Natural killer cell (primary cell): ENCODE data around the gene ZCCHC17. TPM values are rescaled to one million over a fixed set of nuclear protein-coding genes. Genes with fewer than 3 reads are reported as not detected.

ENCODE experiments used
- ATAC-seq, 3 donors: fragments of 150-1000 bp in 2 of 3; fragments of 200-7000 bp in 1 of 3; cut with Tn5 transposase; 1 replicate in 1 of 3; 2 replicates in 2 of 3; pipeline ENCODE4 v1.10.0; 2021; ENCODE audit warnings: mild to moderate bottlenecking in 2 of 3, moderate library complexity in 2 of 3
- DNase-seq, 2 donors: peaks; one replicate each; pipeline versions ENCODE4 v3.0.0 to v3.0.0-alpha.2; 2013 to 2021; ENCODE audit warnings: mixed read lengths in 1 of 2
- H3K27ac ChIP-seq: one replicate; pipeline ENCODE4 v1.5.1; 2013; ENCODE audit warnings: mild to moderate bottlenecking, low read length
- H3K27me3 ChIP-seq: one replicate; pipeline ENCODE4 v1.6.1; 2013; ENCODE audit warnings: low read length; ENCODE audit not compliant: control insufficient read depth, insufficient read depth
- H3K36me3 ChIP-seq: one replicate; pipeline ENCODE4 v1.6.1; 2013; ENCODE audit warnings: low read length; ENCODE audit not compliant: control insufficient read depth, insufficient read depth
- H3K4me1 ChIP-seq: one replicate; pipeline ENCODE4 v1.6.1; 2013; ENCODE audit warnings: low read length; ENCODE audit not compliant: control insufficient read depth, insufficient read depth
- H3K4me3 ChIP-seq: one replicate; pipeline ENCODE4 v1.5.1; 2013; ENCODE audit warnings: low read length
- H3K9me3 ChIP-seq: one replicate; pipeline ENCODE4 v1.6.1; 2013; ENCODE audit warnings: low read length; ENCODE audit not compliant: control insufficient read depth, insufficient read depth
- H3K27ac Mint-ChIP-seq, 2 donors: one replicate each; pipeline ENCODE4 v1.8.0; 2022; ENCODE audit warnings: mild to moderate bottlenecking in 2 of 2, mixed read lengths in 2 of 2, moderate library complexity in 1 of 2
- H3K27me3 Mint-ChIP-seq, 2 donors: one replicate each; pipeline ENCODE4 v1.8.0; 2022; ENCODE audit warnings: low read depth in 2 of 2, mixed read lengths in 2 of 2
- H3K36me3 Mint-ChIP-seq: one replicate; pipeline ENCODE4 v1.8.0; 2022; ENCODE audit warnings: mixed read lengths
- H3K4me1 Mint-ChIP-seq, 2 donors: one replicate each; pipeline ENCODE4 v1.8.0; 2022; ENCODE audit warnings: mixed read lengths in 2 of 2
- H3K4me3 Mint-ChIP-seq: one replicate; pipeline ENCODE4 v1.8.0; 2022; ENCODE audit warnings: mild to moderate bottlenecking, moderate library complexity, mixed read lengths
- H3K9me3 Mint-ChIP-seq, 2 donors: one replicate each; pipeline ENCODE4 v1.8.0; 2022; ENCODE audit warnings: mixed read lengths in 2 of 2
- CTCF ChIP-seq: fragments of 200-600 bp; IDR thresholded peaks from one replicate; pipeline ENCODE4 v1.8.0; 2022; ENCODE audit warnings: antibody characterized with exemption
- WGBS: methylation state at CpG from one replicate; pipeline ENCODE4 v1.1.7; 2013; ENCODE audit warnings: missing lambda C conversion rate; ENCODE audit not compliant: insufficient coverage; 5-methylcytosine and 5-hydroxymethylcytosine counted together
- intact Hi-C: fragments of 100-400 bp; cut with micrococcal nuclease; formaldehyde crosslinking; loops from one replicate; pipeline ENCODE4 v1.14.2; 2022
- total RNA-seq, 4 donors: library from RNA; stranded (reverse); fragments of 120-200 nt in 1 of 4; gene quantifications; one replicate each; pipeline versions ENCODE4 v1.2.3 to v1.2.4, GENCODE V29; 2013 to 2022

The ZCCHC17 gene
- total RNA-seq, 3 donors from 2014 or later (not counting 1 experiment from before 2014, with no cell fraction given): 24.1 to 31.1 (median 27.8) TPM

- no peaks in the 10 kb centered on the region for H3K27me3 ChIP-seq
- no peak overlapping the region for H3K4me3 ChIP-seq
- no peak for TF ChIP-seq CTCF
- Mint-ChIP-seq H3K36me3 (peaks cover 24% of the 10 kb centered on the region), H3K27me3 (no peaks in the 10 kb centered on the region), H3K4me3 (no peak overlapping the region), H3K4me1 (no peaks in the 10 kb centered on the region), H3K27ac (no peak overlapping the region), H3K9me3 (no peaks in the 10 kb centered on the region)
- intact Hi-C loops: no loop called here
- H3K4me1 ChIP-seq: no peaks in the 10 kb centered on the region
- WGBS: 100% methylated on average over 3 of the region's 3 CpGs
- ATAC-seq: no peak
- no peaks in the 10 kb centered on the region for H3K9me3 ChIP-seq
- no peak overlapping the region for H3K27ac ChIP-seq
- peaks cover 68% of the 10 kb centered on the region for H3K36me3 ChIP-seq
- DNase-seq: no peak
Measured at GRCh38 chr1:31263408-31263807, 33.4 kb upstream of the ZCCHC17 start.

GRCh38 chr1:31264790-31265386 is 31.9 kb upstream of the ZCCHC17 start:
- H3K27ac ChIP-seq: no peak overlapping the region
- H3K9me3 ChIP-seq: no peaks in the 10 kb centered on the region

GRCh38 chr1:31266547-31266946 is 30.3 kb upstream of the ZCCHC17 start:
- no peaks in the 10 kb centered on the region for H3K9me3 Mint-ChIP-seq
- H3K36me3 ChIP-seq: peaks cover 75% of the 10 kb centered on the region

More at GRCh38 chr1:31264790-31265386, 31.9 kb upstream of the ZCCHC17 start:
- DNase-seq: no peak
- no peaks in the 10 kb centered on the region for H3K9me3 Mint-ChIP-seq
- no peak overlapping the region for H3K4me3 Mint-ChIP-seq
- no peak for TF ChIP-seq CTCF
- Histone ChIP-seq H3K36me3 (peaks cover 70% of the 10 kb centered on the region), H3K27me3 (no peaks in the 10 kb centered on the region), H3K4me1 (no peaks in the 10 kb centered on the region), H3K4me3 (no peak overlapping the region)
- no peaks in the 10 kb centered on the region for H3K4me1 Mint-ChIP-seq
- no peak overlapping the region for H3K27ac Mint-ChIP-seq
- ATAC-seq: no peak
- intact Hi-C loops: no loop called here
- no peaks in the 10 kb centered on the region for H3K27me3 Mint-ChIP-seq
- H3K36me3 Mint-ChIP-seq: peaks cover 30% of the 10 kb centered on the region
- WGBS: 100% methylated on average over 1 of the region's 1 CpG

More at GRCh38 chr1:31266547-31266946, 30.3 kb upstream of the ZCCHC17 start:
- Histone ChIP-seq H3K9me3 (no peaks in the 10 kb centered on the region), H3K4me1 (no peaks in the 10 kb centered on the region), H3K27me3 (no peaks in the 10 kb centered on the region), H3K4me3 (no peak overlapping the region), H3K27ac (no peak overlapping the region)
- intact Hi-C loops: no loop called here
- no peak for TF ChIP-seq CTCF
- H3K27ac Mint-ChIP-seq: no peak overlapping the region
- H3K27me3 Mint-ChIP-seq: no peaks in the 10 kb centered on the region
- ATAC-seq: no peak
- no peaks in the 10 kb centered on the region for H3K4me1 Mint-ChIP-seq
- DNase-seq: no peak
- no peak overlapping the region for H3K4me3 Mint-ChIP-seq
- WGBS: 100% methylated on average over 2 of the region's 2 CpGs
- H3K36me3 Mint-ChIP-seq: peaks cover 41% of the 10 kb centered on the region
